ENCODE results near the gene SLAMF1. TPM values are rescaled to one million over a fixed set of nuclear protein-coding genes. Genes with fewer than 3 reads are reported as not detected.

Gene SLAMF1
- total and polyA plus RNA-seq, 8 donors, result 0.16 to 0.47 (median 0.38) TPM; not detected in 1

DNA sequence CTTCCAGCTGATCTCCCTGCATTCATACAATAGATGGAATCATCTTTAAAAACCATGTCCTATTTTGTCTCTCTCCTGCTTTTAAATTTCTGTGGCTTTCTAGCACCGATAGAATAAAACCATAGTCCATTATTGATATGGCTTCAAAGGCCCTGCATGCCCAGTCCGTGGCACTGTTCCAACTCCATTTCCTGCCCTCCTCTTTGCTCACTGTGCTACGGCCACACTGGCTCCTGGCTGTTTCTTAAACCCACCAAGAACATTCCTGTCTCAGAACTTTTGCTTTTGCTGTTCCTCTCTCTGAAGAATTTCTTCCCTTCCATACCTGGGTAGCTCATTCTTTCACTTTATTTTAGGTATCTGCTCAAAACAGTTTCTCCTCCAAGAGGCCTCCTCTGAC lies 7.2 kb downstream of the SLAMF1 start:
- FAIRE-seq, result no peak
- WGBS, 2 donors, result 37 to 39% methylated on average over 3 of the region's 3 CpGs
- no peak for DNase-seq

GRCh38 chr1:160638926-160639325 lies 7.9 kb downstream of the SLAMF1 start:
- ATAC-seq, result peak in 2 of 4 donors; percentile 44 to 61
- FAIRE-seq, result no peak
- 74 to 79% methylated on average over 6 of the region's 6 CpGs for WGBS, 2 donors
- DNase-seq, result no peak
- Histone ChIP-seq H3K9me3 (no peaks in the 10 kb centered on the region), H3K4me1 (peaks cover 0 to 10% (median 6%) of the 10 kb centered on the region in 3 donors), H3K36me3 (no peaks in the 10 kb centered on the region), H3K27ac (no peak overlapping the region), H3K4me3 (no peak overlapping the region), H3K27me3 (no peaks in the 10 kb centered on the region)
- intact Hi-C loops (cut with DNase I), result no loop called here
- TF ChIP-seq CTCF (IDR thresholded peaks at IDR 0.05), result no peak

More for the DNA sequence above, 7.2 kb downstream of the SLAMF1 start:
- Histone ChIP-seq H3K4me1 (peaks cover 0 to 10% (median 6%) of the 10 kb centered on the region in 3 donors), H3K9me3 (no peaks in the 10 kb centered on the region), H3K4me3 (no peak overlapping the region), H3K36me3 (no peaks in the 10 kb centered on the region), H3K27ac (no peak overlapping the region), H3K27me3 (no peaks in the 10 kb centered on the region)
- no peak for TF ChIP-seq CTCF (IDR thresholded peaks at IDR 0.05)
- peak in 1 of 4 donors; percentile 50 for ATAC-seq
- intact Hi-C loops (cut with DNase I), result no loop called here

- Histone ChIP-seq H3K27me3 (no peaks in the 10 kb centered on the region), H3K4me3 (no peak overlapping the region), H3K27ac (no peak overlapping the region), H3K36me3 (no peaks in the 10 kb centered on the region), H3K9me3 (no peaks in the 10 kb centered on the region), H3K4me1 (peaks cover 0 to 10% (median 6%) of the 10 kb centered on the region in 3 donors)
- ATAC-seq (no peak), FAIRE-seq (no peak), DNase-seq (no peak)
- WGBS, 2 donors, result 29 to 31% methylated on average over 3 of the region's 3 CpGs
- TF ChIP-seq CTCF (IDR thresholded peaks at IDR 0.05), result no peak
- intact Hi-C loops (cut with DNase I), result no loop called here
Measured at GRCh38 chr1:160638540-160638857, 8.3 kb downstream of the SLAMF1 start.

- no peaks in the 10 kb centered on the region for H3K36me3 ChIP-seq
- TF ChIP-seq CTCF (IDR thresholded peaks at IDR 0.05), result no peak
- DNase-seq (no peak), ATAC-seq (no peak), FAIRE-seq (no peak)
- H3K9me3 ChIP-seq, result no peaks in the 10 kb centered on the region
- no peak overlapping the region for H3K27ac ChIP-seq
- 67% methylated on average over 5 of the region's 5 CpGs for WGBS, 2 donors
- H3K4me1 ChIP-seq, result peaks cover 0 to 9% (median 6%) of the 10 kb centered on the region in 3 donors
- no peak overlapping the region for H3K4me3 ChIP-seq
- H3K27me3 ChIP-seq, result no peaks in the 10 kb centered on the region
- intact Hi-C loops (cut with DNase I), result no loop called here
Measured at GRCh38 chr1:160637821-160638539, 8.9 kb downstream of the SLAMF1 start.

DNA sequence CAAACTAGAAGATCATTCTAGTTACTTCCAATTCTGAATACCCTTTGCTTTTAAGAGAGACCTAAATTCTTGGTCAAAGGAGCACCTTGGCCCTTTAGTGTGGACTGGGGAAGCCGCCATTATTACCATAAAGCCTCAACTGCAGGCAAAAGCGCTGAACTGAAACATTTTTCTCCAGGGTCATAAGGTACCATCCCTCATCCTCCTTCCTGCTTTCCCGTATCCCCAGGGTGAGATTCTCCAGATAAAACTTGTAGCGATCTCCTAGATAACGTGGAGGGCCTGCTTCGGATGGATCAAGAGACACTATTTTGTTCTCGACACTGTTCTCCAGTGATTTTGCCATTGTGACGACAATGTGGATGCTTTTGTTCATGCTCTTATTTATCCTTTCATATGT lies 9.8 kb downstream of the SLAMF1 start:
- FAIRE-seq (no peak), ATAC-seq (no peak), DNase-seq (no peak)
- 95 to 98% methylated on average over 8 of the region's 8 CpGs for WGBS, 2 donors
- Histone ChIP-seq H3K4me3 (no peak overlapping the region), H3K36me3 (no peaks in the 10 kb centered on the region), H3K4me1 (peaks cover 0 to 7% (median 6%) of the 10 kb centered on the region in 3 donors), H3K27me3 (no peaks in the 10 kb centered on the region), H3K9me3 (no peaks in the 10 kb centered on the region), H3K27ac (no peak overlapping the region)
- intact Hi-C loops (cut with DNase I), result no loop called here
- no peak for TF ChIP-seq CTCF (IDR thresholded peaks at IDR 0.05)
